K562 (cell line): ENCODE data around the gene EIF4EBP2. TPM values are rescaled to one million over a fixed set of nuclear protein-coding genes. Genes with fewer than 3 reads are reported as not detected.

ENCODE experiments used
- ATAC-seq: fragments of 200-7000 bp; cut with Tn5 transposase; 3 replicates; pipeline ENCODE4 v1.9.1; 2020; ENCODE audit warnings: moderate library complexity
- BruUV-seq: library from RNA; stranded (reverse); fragments of 400-500 nt; replicated peaks from 2 replicates; lab custom pipeline; 2021; lab: Mats Ljungman, UMichigan
- CTCF ChIA-PET: fragments of 300-600 bp; formaldehyde crosslinking; extraction: SDS; loops from one replicate; lab custom pipeline; 2021; ENCODE audit warnings: low intra/inter-chr PET ratio; lab: Yijun Ruan, JAX
- POLR2A ChIA-PET: fragments of 300-600, 350-650 bp; sonication (Branson Sonifier 250); formaldehyde crosslinking; extraction: SDS; loops from one replicate; lab custom pipeline; 2021; ENCODE audit warnings: antibody characterized with exemption, inconsistent platforms; lab: Yijun Ruan, JAX
- DNase-seq, 4 experiments: peaks; one replicate each; pipeline versions ENCODE4 v3.0.0 to v3.0.0-alpha.2; 2011 to 2018; ENCODE audit warnings: low spot score in 3 of 4, mixed read lengths in 3 of 4; ENCODE audit errors: extremely low read depth in 1 of 4
- FAIRE-seq: peaks from 2 replicates; lab custom pipeline; 2011; peaks lifted over from hg19 to GRCh38; lab: Jason Lieb, UNC
- H2AFZ ChIP-seq: 2 replicates; pipeline ENCODE4 v1.6.0; 2011; ENCODE audit warnings: low read depth, low read length, control low read depth, inconsistent platforms
- H3K27ac ChIP-seq: fragments of 200-600 bp; 3 replicates; pipeline ENCODE4 v1.8.0; 2011; ENCODE audit warnings: low read depth, mild to moderate bottlenecking, control low read depth, inconsistent platforms, low read length, moderate library complexity, mixed read lengths; ENCODE audit errors: extremely low read depth
- H3K27me3 ChIP-seq, 2 experiments: fragments of 300-600 bp in 1 of 2; 2 replicates in 1 of 2; 3 replicates in 1 of 2; pipeline versions ENCODE4 v1.6.0 to v1.8.0; 2011; ENCODE audit warnings: inconsistent platforms in 2 of 2, low read length in 2 of 2, mild to moderate bottlenecking in 1 of 2, mixed read lengths in 1 of 2, moderate library complexity in 1 of 2; ENCODE audit not compliant: control insufficient read depth in 2 of 2, insufficient read depth in 2 of 2
- H3K36me3 ChIP-seq: fragments of 300-600 bp; 3 replicates; pipeline ENCODE4 v1.8.0; 2011; ENCODE audit warnings: mild to moderate bottlenecking, low read length, inconsistent platforms; ENCODE audit not compliant: control insufficient read depth, insufficient read depth
- H3K4me1 ChIP-seq, 2 experiments: fragments of 200-600 bp in 1 of 2; replicated peaks in 1 of 2; 2 replicates in 1 of 2; 3 replicates in 1 of 2; pipeline versions ENCODE4 v1.5.1 to v1.8.0; 2011; ENCODE audit warnings: inconsistent platforms in 2 of 2, low read length in 2 of 2, mild to moderate bottlenecking in 1 of 2, mixed read lengths in 1 of 2, moderate library complexity in 1 of 2; ENCODE audit not compliant: control insufficient read depth in 2 of 2, insufficient read depth in 2 of 2
- H3K4me2 ChIP-seq: 2 replicates; pipeline ENCODE4 v1.6.1; 2011; ENCODE audit warnings: low read length, control low read depth, inconsistent platforms, mixed read lengths; ENCODE audit not compliant: insufficient read depth
- H3K4me3 ChIP-seq: fragments of 200-600 bp; sonication (generic), shearing (Covaris generic); 2 replicates; pipeline ENCODE4 v1.5.1; 2016; ENCODE audit warnings: control low read depth, inconsistent platforms
- H3K79me2 ChIP-seq: fragments of 200-600 bp; 3 replicates; pipeline ENCODE4 v1.8.0; 2011; ENCODE audit warnings: low read length, inconsistent platforms; ENCODE audit not compliant: control insufficient read depth, insufficient read depth
- H3K9ac ChIP-seq, 2 experiments: 2 replicates each; pipeline versions ENCODE4 v1.6.0 to v1.6.1; 2011; ENCODE audit warnings: low read depth in 2 of 2, low read length in 2 of 2, control low read depth in 1 of 2, inconsistent platforms in 1 of 2, mild to moderate bottlenecking in 1 of 2, mixed read lengths in 1 of 2; ENCODE audit not compliant: insufficient read depth in 1 of 2
- H3K9me1 ChIP-seq: one replicate; pipeline ENCODE4 v1.6.0; 2011; ENCODE audit warnings: inconsistent platforms, mild to moderate bottlenecking, low read length, moderate library complexity; ENCODE audit not compliant: control insufficient read depth, insufficient read depth
- H3K9me3 ChIP-seq: replicated peaks from 2 replicates; pipeline ENCODE4 v1.5.1; 2011; ENCODE audit warnings: low read depth, low read length, inconsistent platforms; ENCODE audit not compliant: control insufficient read depth, insufficient read depth
- H4K20me1 ChIP-seq: replicated peaks from 2 replicates; pipeline ENCODE4 v1.6.1; 2011; ENCODE audit warnings: low read length, inconsistent platforms, mixed read lengths; ENCODE audit not compliant: control insufficient read depth, insufficient read depth
- CBX8 ChIP-seq: fragments of 200-600 bp; sonication (generic); IDR thresholded peaks from 2 replicates; pipeline ENCODE4 v1.6.1; 2012; ENCODE audit warnings: borderline replicate concordance, mixed run types, low read depth, mild to moderate bottlenecking, moderate library complexity, mixed read lengths, low read length, control low read depth, inconsistent platforms; ENCODE audit not compliant: poor library complexity, severe bottlenecking; ENCODE audit errors: extremely low read depth
- RNF2 ChIP-seq: sonication (generic); IDR thresholded peaks from 2 replicates; pipeline ENCODE4 v1.6.1; 2016
- ZBTB33 ChIP-seq: sonication (generic); formaldehyde crosslinking; IDR thresholded peaks from 2 replicates; pipeline ENCODE4 v1.8.1; 2023; ENCODE audit warnings: mild to moderate bottlenecking, missing genetic modification reagents
- ZFP36 ChIP-seq: fragments of 150-350 bp; IDR thresholded peaks from 2 replicates; pipeline ENCODE4 v1.6.1; 2018; ENCODE audit warnings: low read length, low read depth; ENCODE audit not compliant: partially characterized antibody
- WGBS: fragments of 100-300 bp; shearing (Covaris generic); methylation state at CpG from one replicate; pipeline ENCODE4 v1.1.6; 2016; ENCODE audit warnings: low coverage, mixed read lengths; ENCODE audit not compliant: insufficient coverage; ENCODE audit errors: missing lambda C conversion rate; 5-methylcytosine and 5-hydroxymethylcytosine counted together
- in situ Hi-C: fragments of 300-500 bp; cut with MboI; formaldehyde crosslinking; loops from 4 replicates; pipeline ENCODE4 v1.15.0; 2018; ENCODE audit warnings: inconsistent platforms, mixed read lengths
- intact Hi-C: fragments of 100-400 bp; cut with micrococcal nuclease; formaldehyde crosslinking; loops from 2 replicates; pipeline ENCODE4 v1.14.2; 2022
- polyA plus RNA-seq, 8 experiments: library from polyadenylated mRNA; depleted of rRNA in 4 of 8; stranded (reverse) in 5 of 8; unstranded in 3 of 8; fragments of >200 nt; fragmentation: Nextera tagmentation in 2 of 8; fragmentation: Illumina TruSeq in 1 of 8; extraction: Ambion mirVana in 2 of 8; extraction: Trizol in 1 of 8; gene quantifications; 2 replicates each; pipeline versions ENCODE4 v1.2.1 to v1.2.3, GENCODE V29; 2011 to 2014; ENCODE audit warnings: inconsistent platforms in 1 of 8, missing spikeins in 1 of 8
- total RNA-seq, 7 experiments: library from RNA; depleted of rRNA in 6 of 7; stranded (reverse); fragments of >200 nt in 6 of 7; fragmentation: Illumina TruSeq in 2 of 7; extraction: Trizol in 2 of 7; gene quantifications; 2 replicates each; pipeline versions ENCODE4 v1.2.1 to v1.2.3, GENCODE V29; 2011 to 2021; ENCODE audit warnings: low replicate concordance in 1 of 7

The EIF4EBP2 gene
- total and polyA plus RNA-seq, 9 of the 15 experiments (the other 6 are each of a cell fraction or from before 2014, with no cell fraction given): 16.1 to 67.5 (median 38.3) TPM

GRCh38 chr10:70444744-70445143 lies 40.8 kb downstream of the EIF4EBP2 start:
- ATAC-seq (no peak), FAIRE-seq (no peak), DNase-seq (no peak)
- H3K9ac ChIP-seq: no peak overlapping the region
- no peak overlapping the region for H3K4me3 ChIP-seq
- CTCF ChIA-PET: no interaction called here
- TF ChIP-seq CBX8: peak; percentile 94
- TF ChIP-seq ZBTB33 (CRISPR knock-in tag): no peak
- peak; percentile 44; the same call in 1 of the 2 replicates for TF ChIP-seq RNF2
- TF ChIP-seq ZFP36: peak; percentile 38
- no peak overlapping the region for H3K4me2 ChIP-seq
- POLR2A ChIA-PET: interaction anchor here (0.7 kb wide), 1 partner anchor 11 kb away, joined by 6 read pairs; no protein-coding TSS in a partner anchor
- H4K20me1 ChIP-seq: 0 out of 2 replicates have a peak, but pooled peaks cover 4% of the 10 kb centered on the region
- no peak overlapping the region for H3K27ac ChIP-seq
- no peaks in the 10 kb centered on the region for H3K36me3 ChIP-seq
- H3K79me2 ChIP-seq: no peaks in the 10 kb centered on the region
- peaks cover 0 to 19% of the 10 kb centered on the region in 2 experiments; a peak in 3 of 5 replicates for H3K4me1 ChIP-seq
- H3K9me1 ChIP-seq: no peaks in the 10 kb centered on the region
- no peaks in the 10 kb centered on the region for H3K9me3 ChIP-seq
- 2% methylated on average over 4 of the region's 4 CpGs for WGBS
- no TSS peak for BruUV-seq
- intact Hi-C loops: no loop called here
- peaks cover 54 to 74% of the 10 kb centered on the region in 2 experiments for H3K27me3 ChIP-seq
- no peak overlapping the region for H2AFZ ChIP-seq
- in situ Hi-C loops: no loop called here
